Caco-2 (cell line): ENCODE measurements around the gene TTI1. TPM values are rescaled to one million over a fixed set of nuclear protein-coding genes. Genes with fewer than 3 reads are reported as not detected.

Experiments used
- BruUV-seq: library from RNA; stranded (reverse); fragments of 400-500 nt; replicated peaks from 2 replicates; lab custom pipeline; 2021; lab: Mats Ljungman, UMichigan
- CTCF ChIA-PET: fragments of 300-600 bp; sonication (Branson Sonifier 250); formaldehyde crosslinking; loops from one replicate; lab custom pipeline; 2022; ENCODE audit warnings: antibody characterized with exemption; lab: Charles Lee
- POLR2A ChIA-PET: fragments of 300-600 bp; sonication (Branson Sonifier 250); formaldehyde crosslinking; loops from one replicate; lab custom pipeline; 2022; ENCODE audit warnings: antibody characterized with exemption; lab: Charles Lee
- DNase-seq, 2 experiments: peaks; one replicate each; pipeline versions ENCODE4 v3.0.0 to v3.0.0-alpha.2; 2020 to 2022
- H3K27me3 ChIP-seq: replicated peaks from 2 replicates; pipeline ENCODE4 v1.6.0; 2011; ENCODE audit warnings: low read length; ENCODE audit not compliant: control insufficient read depth, insufficient read depth
- H3K36me3 ChIP-seq: 2 replicates; pipeline ENCODE4 v1.5.1; 2011; ENCODE audit warnings: low read length; ENCODE audit not compliant: control insufficient read depth, insufficient read depth
- H3K4me1 ChIP-seq: fragments of 250-450 bp; sonication (Bioruptor Pico); 2 replicates; pipeline ENCODE4 v1.5.1; 2020; ENCODE audit warnings: mild to moderate bottlenecking
- H3K4me3 ChIP-seq: 2 replicates; pipeline ENCODE4 v1.5.1; 2011; ENCODE audit warnings: low read depth, mild to moderate bottlenecking, control low read depth, low read length
- H3K9me3 ChIP-seq: fragments of 250-450 bp; sonication (Bioruptor Pico); 2 replicates; pipeline ENCODE4 v1.5.1; 2020; ENCODE audit warnings: mild to moderate bottlenecking, moderate library complexity
- H3K27ac Mint-ChIP-seq: one replicate; pipeline ENCODE4 v1.8.0; 2022; ENCODE audit warnings: mixed read lengths; ENCODE audit not compliant: unreplicated experiment
- H3K27me3 Mint-ChIP-seq: one replicate; pipeline ENCODE4 v1.8.0; 2022; ENCODE audit warnings: mixed read lengths; ENCODE audit not compliant: insufficient read depth, unreplicated experiment
- H3K36me3 Mint-ChIP-seq: one replicate; pipeline ENCODE4 v1.8.0; 2022; ENCODE audit warnings: mild to moderate bottlenecking, mixed read lengths; ENCODE audit not compliant: insufficient read depth, unreplicated experiment
- H3K4me1 Mint-ChIP-seq: one replicate; pipeline ENCODE4 v1.8.0; 2022; ENCODE audit warnings: low read depth, mixed read lengths; ENCODE audit not compliant: unreplicated experiment
- H3K4me3 Mint-ChIP-seq: one replicate; pipeline ENCODE4 v1.8.0; 2022; ENCODE audit warnings: mild to moderate bottlenecking, moderate library complexity, mixed read lengths; ENCODE audit not compliant: unreplicated experiment
- H3K9me3 Mint-ChIP-seq: one replicate; pipeline ENCODE4 v1.8.0; 2022; ENCODE audit warnings: mixed read lengths; ENCODE audit not compliant: unreplicated experiment
- CTCF ChIP-seq, 2 experiments: fragments of 200-600 bp in 1 of 2; IDR thresholded peaks; 1 replicate in 1 of 2; 2 replicates in 1 of 2; pipeline versions ENCODE4 v1.5.1 to v1.8.0; 2011 to 2022; ENCODE audit warnings: antibody characterized with exemption in 1 of 2, control low read depth in 1 of 2, inconsistent platforms in 1 of 2, low read depth in 1 of 2, low read length in 1 of 2, mild to moderate bottlenecking in 1 of 2, moderate library complexity in 1 of 2; ENCODE audit not compliant: insufficient read depth in 1 of 2, severe bottlenecking in 1 of 2, unreplicated experiment in 1 of 2
- intact Hi-C: fragments of 100-400 bp; cut with micrococcal nuclease; formaldehyde crosslinking; loops from one replicate; pipeline ENCODE4 v1.10.0; 2022; ENCODE audit not compliant: unreplicated experiment
- total RNA-seq: library from RNA; stranded (reverse); gene quantifications from 2 replicates; pipeline ENCODE4 v1.2.3, GENCODE V29; 2022

TTI1 gene
- total RNA-seq, 1 experiment from 2014 or later, result 59.2 TPM

- DNase-seq, result no peak
- H3K36me3 Mint-ChIP-seq, result peaks cover 68% of the 10 kb centered on the region
- ChIA-PET POLR2A (no interaction called here), CTCF (no interaction called here)
- Histone ChIP-seq H3K4me3 (no peak overlapping the region), H3K27me3 (no peaks in the 10 kb centered on the region), H3K4me1 (no peaks in the 10 kb centered on the region), H3K9me3 (peaks cover 23% of the 10 kb centered on the region), H3K36me3 (peaks cover 9% of the 10 kb centered on the region)
- H3K27ac Mint-ChIP-seq, result no peak overlapping the region
- no TSS peak for BruUV-seq
- H3K4me3 Mint-ChIP-seq, result no peak overlapping the region
- H3K9me3 Mint-ChIP-seq, result peaks cover 19% of the 10 kb centered on the region
- intact Hi-C loops, result no loop called here
- H3K27me3 Mint-ChIP-seq, result no peaks in the 10 kb centered on the region
- no peaks in the 10 kb centered on the region for H3K4me1 Mint-ChIP-seq
- no peak for TF ChIP-seq CTCF (IDR thresholded peaks at IDR 0.05; ENCODE audit: insufficient read depth in 1 of 2, low read depth in 1 of 2, low read length in 1 of 2, severe bottlenecking in 1 of 2, unreplicated experiment in 1 of 2)
Measured at GRCh38 chr20:38017959-38018358, 15.3 kb downstream of the TTI1 start.

- intact Hi-C loops, result no loop called here
- POLR2A ChIA-PET, result no interaction called here
- BruUV-seq, result no TSS peak
- TF ChIP-seq CTCF (IDR thresholded peaks at IDR 0.05; ENCODE audit: insufficient read depth in 1 of 2, low read depth in 1 of 2, low read length in 1 of 2, severe bottlenecking in 1 of 2, unreplicated experiment in 1 of 2), result no peak
- H3K27me3 ChIP-seq, result no peaks in the 10 kb centered on the region
- peaks cover 13% of the 10 kb centered on the region for H3K9me3 ChIP-seq
- CTCF ChIA-PET, result no interaction called here
- H3K27me3 Mint-ChIP-seq, result no peaks in the 10 kb centered on the region
- H3K4me1 Mint-ChIP-seq, result no peaks in the 10 kb centered on the region
- no peak overlapping the region for H3K4me3 ChIP-seq
- no peak for DNase-seq
- H3K4me3 Mint-ChIP-seq, result no peak overlapping the region
- peaks cover 11% of the 10 kb centered on the region for H3K9me3 Mint-ChIP-seq
- H3K4me1 ChIP-seq, result no peaks in the 10 kb centered on the region
- no peak overlapping the region for H3K27ac Mint-ChIP-seq
- peaks cover 80% of the 10 kb centered on the region for H3K36me3 Mint-ChIP-seq
- peaks cover 11% of the 10 kb centered on the region for H3K36me3 ChIP-seq
Measured at GRCh38 chr20:38013887-38014286, 19.4 kb downstream of the TTI1 start.

- DNase-seq, result no peak
- Mint-ChIP-seq H3K4me1 (no peaks in the 10 kb centered on the region), H3K36me3 (peaks cover 69% of the 10 kb centered on the region), H3K4me3 (no peak overlapping the region), H3K27ac (no peak overlapping the region), H3K9me3 (no peaks in the 10 kb centered on the region), H3K27me3 (no peaks in the 10 kb centered on the region)
- Histone ChIP-seq H3K36me3 (peaks cover 6% of the 10 kb centered on the region), H3K9me3 (no peaks in the 10 kb centered on the region), H3K4me3 (no peak overlapping the region), H3K4me1 (no peaks in the 10 kb centered on the region), H3K27me3 (no peaks in the 10 kb centered on the region)
- BruUV-seq, result no TSS peak
- TF ChIP-seq CTCF (IDR thresholded peaks at IDR 0.05; ENCODE audit: insufficient read depth in 1 of 2, low read depth in 1 of 2, low read length in 1 of 2, severe bottlenecking in 1 of 2, unreplicated experiment in 1 of 2), result no peak
- POLR2A ChIA-PET, result no interaction called here
- intact Hi-C loops, result no loop called here
- CTCF ChIA-PET, result interaction anchor here (0.7 kb wide), 1 partner anchor 69 kb away, joined by 4 read pairs; no protein-coding TSS in a partner anchor
Measured at GRCh38 chr20:38012332-38012731, 20.9 kb downstream of the TTI1 start.
